A375 (cell line): ENCODE data around the gene P2RY8. TPM values are rescaled to one million over a fixed set of nuclear protein-coding genes. Genes with fewer than 3 reads are reported as not detected.

ENCODE experiments used
- total RNA-seq: library from RNA; depleted of rRNA; stranded (reverse); fragments of >200 nt; shearing (Covaris generic); gene quantifications from 2 replicates; pipeline ENCODE4 v1.2.3, GENCODE V29; 2014; rRNA removed

Gene P2RY8, protein sequence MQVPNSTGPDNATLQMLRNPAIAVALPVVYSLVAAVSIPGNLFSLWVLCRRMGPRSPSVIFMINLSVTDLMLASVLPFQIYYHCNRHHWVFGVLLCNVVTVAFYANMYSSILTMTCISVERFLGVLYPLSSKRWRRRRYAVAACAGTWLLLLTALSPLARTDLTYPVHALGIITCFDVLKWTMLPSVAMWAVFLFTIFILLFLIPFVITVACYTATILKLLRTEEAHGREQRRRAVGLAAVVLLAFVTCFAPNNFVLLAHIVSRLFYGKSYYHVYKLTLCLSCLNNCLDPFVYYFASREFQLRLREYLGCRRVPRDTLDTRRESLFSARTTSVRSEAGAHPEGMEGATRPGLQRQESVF
- not detected in 2 replicates for total RNA-seq

GRCh38 chrX:1537031-1537715 lies at the start of gene P2RY8:
Gene P2RY8 (minus strand): TSS chrX:1537185. CDS start chrX:1466558, 70,627 bp downstream.

DNA sequence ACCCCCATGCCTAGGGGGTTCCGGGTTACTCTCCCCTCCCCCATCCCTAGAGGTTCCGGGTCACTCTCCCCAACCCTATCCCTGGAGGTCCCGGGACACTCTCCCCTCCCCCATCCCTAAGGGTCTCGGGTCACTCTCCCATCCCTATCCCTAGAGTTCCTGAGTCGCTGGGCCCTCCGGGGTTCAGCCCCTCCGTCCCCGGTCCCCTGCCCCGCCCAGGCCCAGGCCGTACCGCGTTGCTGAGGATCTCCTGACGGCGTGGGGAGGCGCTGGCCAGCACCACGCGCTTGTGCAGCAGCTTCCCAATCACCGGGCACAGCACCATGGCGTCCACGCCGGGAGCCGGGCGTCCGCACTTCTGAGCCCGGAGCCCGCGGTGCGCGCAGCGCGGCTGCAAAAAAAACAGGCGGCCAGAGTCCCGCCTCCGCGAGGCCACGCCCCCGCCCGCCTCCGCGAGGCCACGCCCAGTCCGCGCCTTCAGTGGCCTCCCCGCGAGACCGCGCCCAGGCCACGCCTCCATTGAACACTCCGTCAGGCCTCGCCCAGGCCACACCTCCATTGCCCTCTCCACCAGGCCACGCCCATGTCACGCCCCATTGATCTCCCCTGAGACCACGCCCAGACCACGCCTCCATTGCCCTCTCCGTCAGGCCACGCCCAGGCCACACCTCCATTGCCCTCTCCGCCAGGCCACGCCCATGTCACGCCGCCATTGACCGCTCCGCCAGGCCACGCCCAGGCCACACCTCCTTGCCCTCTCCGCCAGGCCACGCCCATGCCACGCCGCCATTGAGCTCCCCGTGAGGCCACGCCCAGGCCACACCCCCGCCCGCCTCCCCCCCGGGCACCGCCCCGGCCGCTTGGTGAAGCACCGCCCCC lies 84.2 kb downstream of the P2RY8 start, which contains the start of gene ASMTL:
ASMTL (minus strand) TSS at position 394 of the 879 bp plus-strand sequence; CDS start at position 325, 69 bp downstream.

Other genes starting within 250 kb of the P2RY8 start
- not detected in 2 replicates for gene IL3RA, start 200.4 kb downstream of the P2RY8 start, total RNA-seq
- 188 and 216 TPM in 2 replicates for gene SLC25A6, start 145.1 kb downstream of the P2RY8 start, total RNA-seq
- gene ASMTL, start 84.3 kb downstream of the P2RY8 start, total RNA-seq = 6.7 and 7.7 TPM in 2 replicates
- 36.5 and 39.6 TPM in 2 replicates for gene AKAP17A, start 54.4 kb upstream of the P2RY8 start, total RNA-seq
- gene ASMT, start 77.9 kb upstream of the P2RY8 start, total RNA-seq = not detected in 2 replicates